ENCODE data around the gene PARVA. TPM values are rescaled to one million over a fixed set of nuclear protein-coding genes. Genes with fewer than 3 reads are reported as not detected.

Gene PARVA
- total RNA-seq, 1 experiment from 2014 or later, result 10.4 TPM

DNA sequence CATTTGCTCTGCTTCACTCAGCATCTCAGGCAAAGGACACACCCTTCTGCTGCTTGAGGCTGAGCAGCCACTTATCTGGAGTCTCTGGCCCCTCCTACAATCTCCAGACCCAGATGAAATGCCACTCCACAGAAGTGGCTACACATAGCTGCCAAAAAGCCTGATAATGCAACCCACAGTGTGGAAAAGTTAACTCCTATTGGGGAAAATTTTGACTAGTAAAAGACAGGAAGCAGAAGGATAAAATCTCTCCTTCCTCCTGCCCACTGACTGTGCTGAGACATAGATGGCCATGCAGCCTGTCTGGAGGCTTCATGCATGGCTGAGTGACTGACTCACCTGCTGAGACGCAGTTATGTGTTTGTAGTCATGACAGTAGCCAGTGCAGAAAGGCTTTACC lies 204.6 kb downstream of the PARVA start (continued):
- TF ChIP-seq ELF4 (CRISPR knock-in tag; IDR thresholded peaks at IDR 0.05; ENCODE audit: low read depth), result no peak
- TF ChIP-seq NR3C1 (CRISPR knock-in tag; conservative IDR thresholded peaks at IDR 0.05; ENCODE audit: low read depth), result no peak
- TF ChIP-seq, protein P1, sequence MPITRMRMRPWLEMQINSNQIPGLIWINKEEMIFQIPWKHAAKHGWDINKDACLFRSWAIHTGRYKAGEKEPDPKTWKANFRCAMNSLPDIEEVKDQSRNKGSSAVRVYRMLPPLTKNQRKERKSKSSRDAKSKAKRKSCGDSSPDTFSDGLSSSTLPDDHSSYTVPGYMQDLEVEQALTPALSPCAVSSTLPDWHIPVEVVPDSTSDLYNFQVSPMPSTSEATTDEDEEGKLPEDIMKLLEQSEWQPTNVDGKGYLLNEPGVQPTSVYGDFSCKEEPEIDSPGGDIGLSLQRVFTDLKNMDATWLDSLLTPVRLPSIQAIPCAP (CRISPR knock-in tag; IDR thresholded peaks at IDR 0.05), result no peak

Measured in WTC11 (cell line).